Chondrocyte (in vitro differentiated cells): ENCODE data around the gene TJP3. TPM values are rescaled to one million over a fixed set of nuclear protein-coding genes. Genes with fewer than 3 reads are reported as not detected.
A peak's percentile ranks its signal among the peaks of the same experiment; 100 is the strongest.

Experiments used
- DNase-seq: peaks from one replicate; pipeline ENCODE4 v3.0.0; 2021; ENCODE audit warnings: mixed read lengths, low spot score
- H3K27ac Mint-ChIP-seq: one replicate; pipeline ENCODE4 v1.8.0; 2021; ENCODE audit warnings: mild to moderate bottlenecking, moderate library complexity, mixed read lengths; ENCODE audit not compliant: unreplicated experiment
- H3K27me3 Mint-ChIP-seq: 2 replicates; pipeline ENCODE4 v1.8.0; 2021; ENCODE audit warnings: low read depth, mixed read lengths
- H3K36me3 Mint-ChIP-seq: 2 replicates; pipeline ENCODE4 v1.8.0; 2021; ENCODE audit warnings: low read depth, mixed read lengths
- H3K4me1 Mint-ChIP-seq: 2 replicates; pipeline ENCODE4 v1.8.0; 2021; ENCODE audit warnings: low read depth, mild to moderate bottlenecking, mixed read lengths
- H3K4me3 Mint-ChIP-seq: one replicate; pipeline ENCODE4 v1.8.0; 2021; ENCODE audit warnings: mild to moderate bottlenecking, moderate library complexity, mixed read lengths; ENCODE audit not compliant: unreplicated experiment
- H3K9me3 Mint-ChIP-seq: 2 replicates; pipeline ENCODE4 v1.8.0; 2021; ENCODE audit warnings: low read depth, mixed read lengths
- total RNA-seq: library from RNA; stranded (reverse); gene quantifications from 3 replicates; pipeline ENCODE4 v1.2.1, GENCODE V29; 2021
- TF ChIP-seq, protein P1 (sequence below): fragments of 200-600 bp; sonication (generic); IDR thresholded peaks from 2 replicates; pipeline ENCODE4 v1.5.0; 2021; ENCODE audit warnings: antibody characterized with exemption, mild to moderate bottlenecking, moderate library complexity

Gene TJP3
- total RNA-seq, 1 donor from 2014 or later, result not detected

DNA sequence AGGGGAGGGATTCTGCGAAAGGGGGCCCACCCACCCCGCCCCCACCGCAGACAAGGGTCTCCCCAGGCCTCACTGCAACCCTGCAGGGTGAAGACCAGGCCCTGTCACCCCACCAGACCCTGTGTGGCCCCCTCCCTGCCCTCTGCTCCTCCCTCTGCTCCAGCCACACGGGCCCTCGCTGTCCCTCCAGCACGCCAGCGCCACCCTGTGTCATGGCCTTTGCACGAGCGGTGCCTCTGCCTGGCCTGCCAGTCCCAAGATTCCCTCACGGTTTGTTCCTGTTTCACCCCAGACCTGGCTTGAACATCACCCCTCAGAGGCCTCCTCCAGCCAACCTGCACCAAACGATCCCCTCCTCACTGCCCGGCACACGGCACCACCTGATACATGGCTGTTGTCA lies 35.2 kb upstream of the TJP3 start:
- H3K4me1 Mint-ChIP-seq, result peaks cover 55% of the 10 kb centered on the region
- DNase-seq, result no peak
- no peak overlapping the region for H3K27ac Mint-ChIP-seq
- no peaks in the 10 kb centered on the region for H3K9me3 Mint-ChIP-seq
- H3K36me3 Mint-ChIP-seq, result no peaks in the 10 kb centered on the region
- no peak overlapping the region for H3K4me3 Mint-ChIP-seq
- TF ChIP-seq, protein P1, sequence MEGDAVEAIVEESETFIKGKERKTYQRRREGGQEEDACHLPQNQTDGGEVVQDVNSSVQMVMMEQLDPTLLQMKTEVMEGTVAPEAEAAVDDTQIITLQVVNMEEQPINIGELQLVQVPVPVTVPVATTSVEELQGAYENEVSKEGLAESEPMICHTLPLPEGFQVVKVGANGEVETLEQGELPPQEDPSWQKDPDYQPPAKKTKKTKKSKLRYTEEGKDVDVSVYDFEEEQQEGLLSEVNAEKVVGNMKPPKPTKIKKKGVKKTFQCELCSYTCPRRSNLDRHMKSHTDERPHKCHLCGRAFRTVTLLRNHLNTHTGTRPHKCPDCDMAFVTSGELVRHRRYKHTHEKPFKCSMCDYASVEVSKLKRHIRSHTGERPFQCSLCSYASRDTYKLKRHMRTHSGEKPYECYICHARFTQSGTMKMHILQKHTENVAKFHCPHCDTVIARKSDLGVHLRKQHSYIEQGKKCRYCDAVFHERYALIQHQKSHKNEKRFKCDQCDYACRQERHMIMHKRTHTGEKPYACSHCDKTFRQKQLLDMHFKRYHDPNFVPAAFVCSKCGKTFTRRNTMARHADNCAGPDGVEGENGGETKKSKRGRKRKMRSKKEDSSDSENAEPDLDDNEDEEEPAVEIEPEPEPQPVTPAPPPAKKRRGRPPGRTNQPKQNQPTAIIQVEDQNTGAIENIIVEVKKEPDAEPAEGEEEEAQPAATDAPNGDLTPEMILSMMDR, result no peak
- no peaks in the 10 kb centered on the region for H3K27me3 Mint-ChIP-seq

DNA sequence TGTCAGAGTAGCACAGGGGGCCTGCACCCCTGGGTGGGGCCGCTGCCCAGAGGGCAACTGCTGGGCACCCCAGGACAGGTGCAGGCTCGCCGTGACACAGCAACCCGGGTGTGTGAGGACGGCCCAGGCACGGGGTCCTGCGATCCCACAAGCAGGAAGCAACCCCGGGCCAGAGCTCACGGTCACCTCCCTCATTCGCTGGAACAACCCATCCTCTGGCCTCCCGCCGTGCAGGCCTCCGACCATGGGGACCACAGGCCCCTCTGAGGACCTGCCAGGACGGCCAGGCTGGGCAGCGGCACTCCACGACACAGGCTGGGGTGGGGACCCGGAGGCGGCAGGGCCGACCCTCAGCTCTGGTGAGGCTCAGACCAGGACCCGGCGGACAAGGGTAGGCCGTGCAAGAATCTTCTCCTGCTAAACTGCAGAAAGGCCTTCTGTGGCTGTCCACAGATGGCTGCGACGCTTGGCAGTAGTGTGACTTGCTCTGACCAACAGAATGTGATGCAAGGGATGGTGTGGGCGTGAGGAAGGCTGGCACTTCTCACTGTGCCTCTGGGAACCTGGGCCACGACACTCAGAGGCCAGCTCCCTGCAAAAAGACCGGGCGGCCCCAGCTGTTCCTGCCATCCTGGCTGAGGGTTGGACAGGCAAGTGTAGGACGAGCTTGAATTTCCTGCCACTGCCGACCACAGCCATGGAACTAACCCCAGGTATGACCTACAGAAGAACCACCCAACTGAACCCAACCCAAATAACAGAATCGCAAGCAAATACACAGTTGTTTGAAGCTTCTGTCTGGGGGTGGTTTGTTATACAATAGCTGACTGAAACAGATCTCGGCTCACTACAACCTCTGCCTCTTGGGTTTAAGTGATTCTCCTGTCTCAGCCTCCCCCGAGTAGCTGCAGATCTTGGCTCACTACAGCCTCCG lies 34.4 kb upstream of the TJP3 start:
- H3K9me3 Mint-ChIP-seq, result no peaks in the 10 kb centered on the region
- no peak overlapping the region for H3K4me3 Mint-ChIP-seq
- TF ChIP-seq, protein P1, result no peak
- no peaks in the 10 kb centered on the region for H3K27me3 Mint-ChIP-seq
- no peaks in the 10 kb centered on the region for H3K36me3 Mint-ChIP-seq
- no peak overlapping the region for H3K27ac Mint-ChIP-seq
- peaks cover 48% of the 10 kb centered on the region for H3K4me1 Mint-ChIP-seq
- DNase-seq, result no peak

DNA sequence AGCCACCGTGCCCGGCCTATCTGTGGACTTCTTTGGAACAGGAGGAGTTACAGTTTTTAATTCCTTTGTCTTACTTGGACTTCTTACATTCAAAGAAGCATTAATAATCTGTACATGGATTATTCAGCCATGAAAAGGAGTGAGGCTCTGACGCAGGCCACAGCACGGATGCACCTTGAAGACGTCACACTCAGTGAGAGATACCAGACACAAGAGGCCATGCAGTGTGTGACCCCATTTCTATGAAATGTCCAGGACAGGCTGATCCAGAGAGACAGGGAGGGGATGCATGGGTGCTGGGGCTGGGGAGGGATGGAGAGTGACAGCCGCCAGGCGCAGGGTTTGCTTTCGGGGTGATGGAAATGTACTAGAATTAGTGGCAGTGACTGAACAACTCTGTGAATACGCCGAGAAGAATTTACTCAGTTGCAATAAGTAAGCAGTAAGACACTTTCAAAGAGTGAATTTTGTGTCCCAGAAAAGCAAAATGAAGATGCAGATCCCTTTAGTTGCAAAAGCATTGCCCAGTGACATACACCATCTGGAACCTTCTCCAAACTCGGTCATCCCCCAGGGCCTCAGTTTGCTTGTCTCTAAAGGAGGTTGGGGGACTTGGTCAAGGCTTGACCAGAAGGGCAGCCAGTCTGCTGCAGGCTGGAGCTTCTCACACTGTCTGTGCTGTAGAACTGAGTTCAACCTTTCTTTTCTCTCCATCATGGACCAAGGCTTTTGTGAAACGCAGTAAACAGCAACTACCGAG lies 33.2 kb upstream of the TJP3 start:
- TF ChIP-seq, protein P1, result no peak
- no peak overlapping the region for H3K4me3 Mint-ChIP-seq
- H3K4me1 Mint-ChIP-seq, result peaks cover 38% of the 10 kb centered on the region
- no peak overlapping the region for H3K27ac Mint-ChIP-seq
- H3K9me3 Mint-ChIP-seq, result no peaks in the 10 kb centered on the region
- no peaks in the 10 kb centered on the region for H3K27me3 Mint-ChIP-seq
- H3K36me3 Mint-ChIP-seq, result peaks cover 3% of the 10 kb centered on the region
- DNase-seq, result no peak

DNA sequence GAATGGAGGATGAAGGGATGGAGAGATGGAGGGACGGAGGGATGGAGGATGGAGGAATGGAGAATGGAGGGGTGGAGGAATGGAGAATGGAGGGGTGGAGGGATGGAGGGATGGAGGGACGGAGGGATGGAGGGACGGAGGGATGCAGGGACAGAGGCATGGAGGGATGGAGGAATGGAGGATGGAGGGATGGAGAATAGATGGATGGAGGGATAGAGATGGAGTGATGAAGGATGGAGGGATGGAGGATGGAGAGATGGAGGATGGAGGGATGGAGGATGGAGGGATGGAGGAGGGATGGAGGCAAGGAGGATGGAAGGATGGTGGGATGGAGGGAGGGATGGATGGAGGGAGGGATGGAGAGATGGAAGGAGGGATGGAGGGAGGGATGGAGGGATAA lies 30.0 kb upstream of the TJP3 start:
- no peak overlapping the region for H3K4me3 Mint-ChIP-seq
- TF ChIP-seq, protein P1, result no peak
- H3K9me3 Mint-ChIP-seq, result no peaks in the 10 kb centered on the region
- DNase-seq, result no peak
- H3K27ac Mint-ChIP-seq, result no peak overlapping the region
- H3K27me3 Mint-ChIP-seq, result no peaks in the 10 kb centered on the region
- peaks cover 3% of the 10 kb centered on the region for H3K36me3 Mint-ChIP-seq
- H3K4me1 Mint-ChIP-seq, result peaks cover 22% of the 10 kb centered on the region

DNA sequence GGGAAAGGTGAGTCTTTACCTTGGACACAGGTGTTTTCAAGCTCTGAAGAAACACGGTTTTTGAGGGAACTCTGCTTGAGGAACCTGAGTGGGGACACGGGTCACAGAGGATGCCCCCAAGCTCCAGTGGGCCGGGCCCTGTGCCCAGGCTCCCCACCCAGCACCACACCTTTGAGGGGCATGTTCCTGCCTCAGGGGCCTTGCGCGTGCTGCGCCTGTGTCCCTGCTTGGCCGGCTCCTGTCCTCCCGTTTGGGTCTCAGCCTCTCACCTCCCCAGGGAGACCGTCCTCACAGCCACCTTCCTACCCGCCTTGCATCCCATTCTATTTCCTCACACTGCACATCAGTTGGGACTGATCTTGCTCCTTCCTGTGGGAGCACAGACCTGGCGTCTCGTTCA lies 29.0 kb upstream of the TJP3 start:
- H3K4me3 Mint-ChIP-seq, result no peak overlapping the region
- H3K9me3 Mint-ChIP-seq, result no peaks in the 10 kb centered on the region
- peak overlapping the region; percentile 63 for H3K27ac Mint-ChIP-seq
- no peaks in the 10 kb centered on the region for H3K27me3 Mint-ChIP-seq
- H3K4me1 Mint-ChIP-seq, result peaks cover 27% of the 10 kb centered on the region
- DNase-seq, result peak; percentile 57
- TF ChIP-seq, protein P1, result no peak
- peaks cover 4% of the 10 kb centered on the region for H3K36me3 Mint-ChIP-seq
